ENCODE data around the gene SLC34A1.

Gene SLC34A1

GRCh38 chr5:177390363-177391300, 6.4 kb downstream of the SLC34A1 start:
- no peak for TF ChIP-seq FOXP2 (optimal IDR thresholded peaks at IDR 0.05; ENCODE audit: control extremely low read depth, extremely low read length, insufficient read depth)
- TF ChIP-seq POLR2AphosphoS5 (IDR thresholded peaks at IDR 0.05; ENCODE audit: borderline replicate concordance, low read depth, low read length): no peak
- TF ChIP-seq EZH2 (IDR thresholded peaks at IDR 0.05): no peak
- Histone ChIP-seq H3K9ac (ENCODE audit: insufficient read length) (peak overlapping the region; percentile 28), H3K4me3 (no peak overlapping the region), H3K9me3 (ENCODE audit: low read depth, low read length) (no peaks in the 10 kb centered on the region), H3K27ac (no peak overlapping the region), H3K36me3 (ENCODE audit: insufficient read depth, low read length) (no peaks in the 10 kb centered on the region)
- peak; percentile 42 for DNase-seq (ENCODE audit: low read depth, low spot score)

GRCh38 chr5:177392765-177393164, 8.5 kb downstream of the SLC34A1 start:
- Histone ChIP-seq H3K9ac (ENCODE audit: insufficient read length) (no peak overlapping the region), H3K4me3 (no peak overlapping the region), H3K36me3 (ENCODE audit: insufficient read depth, low read length) (no peaks in the 10 kb centered on the region), H3K9me3 (ENCODE audit: low read depth, low read length) (no peaks in the 10 kb centered on the region), H3K27ac (no peak overlapping the region)
- DNase-seq (ENCODE audit: low read depth, low spot score): no peak
- TF ChIP-seq EZH2 (IDR thresholded peaks at IDR 0.05): no peak
- no peak for TF ChIP-seq POLR2AphosphoS5 (IDR thresholded peaks at IDR 0.05; ENCODE audit: borderline replicate concordance, low read depth, low read length)
- TF ChIP-seq FOXP2 (optimal IDR thresholded peaks at IDR 0.05; ENCODE audit: control extremely low read depth, extremely low read length, insufficient read depth): no peak

GRCh38 chr5:177393206-177393765, 9.1 kb downstream of the SLC34A1 start:
- Histone ChIP-seq H3K9ac (ENCODE audit: insufficient read length) (no peak overlapping the region), H3K4me3 (no peak overlapping the region), H3K27ac (no peak overlapping the region), H3K36me3 (ENCODE audit: insufficient read depth, low read length) (no peaks in the 10 kb centered on the region), H3K9me3 (ENCODE audit: low read depth, low read length) (no peaks in the 10 kb centered on the region)
- no peak for DNase-seq (ENCODE audit: low read depth, low spot score)
- TF ChIP-seq EZH2 (IDR thresholded peaks at IDR 0.05) (no peak), POLR2AphosphoS5 (IDR thresholded peaks at IDR 0.05; ENCODE audit: borderline replicate concordance, low read depth, low read length) (no peak), FOXP2 (optimal IDR thresholded peaks at IDR 0.05; ENCODE audit: control extremely low read depth, extremely low read length, insufficient read depth) (no peak)

DNA sequence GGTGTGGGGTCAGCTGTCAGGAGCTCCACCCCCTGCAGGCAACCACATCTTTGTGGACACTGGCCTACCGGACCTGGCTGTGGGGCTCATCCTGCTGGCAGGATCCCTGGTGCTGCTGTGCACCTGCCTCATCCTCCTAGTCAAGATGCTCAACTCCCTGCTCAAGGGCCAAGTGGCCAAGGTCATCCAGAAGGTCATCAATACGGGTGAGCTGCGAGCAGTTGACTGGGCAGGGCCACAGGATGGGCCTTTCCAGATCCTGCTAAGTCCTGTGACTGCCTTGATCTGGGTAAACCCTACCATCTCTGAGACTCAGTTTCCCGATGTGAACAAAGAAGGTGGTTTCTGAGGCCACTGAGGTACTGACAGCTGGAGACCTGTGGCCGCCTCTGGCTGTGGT, 9.8 kb downstream of the SLC34A1 start:
- no peak overlapping the region for H3K9ac ChIP-seq (ENCODE audit: insufficient read length)
- H3K9me3 ChIP-seq (ENCODE audit: low read depth, low read length): no peaks in the 10 kb centered on the region
- no peak for DNase-seq (ENCODE audit: low read depth, low spot score)
- TF ChIP-seq FOXP2 (optimal IDR thresholded peaks at IDR 0.05; ENCODE audit: control extremely low read depth, extremely low read length, insufficient read depth): no peak
- no peak for TF ChIP-seq POLR2AphosphoS5 (IDR thresholded peaks at IDR 0.05; ENCODE audit: borderline replicate concordance, low read depth, low read length)
- TF ChIP-seq EZH2 (IDR thresholded peaks at IDR 0.05): no peak
- no peak overlapping the region for H3K4me3 ChIP-seq
- no peaks in the 10 kb centered on the region for H3K36me3 ChIP-seq (ENCODE audit: insufficient read depth, low read length)
- H3K27ac ChIP-seq: no peak overlapping the region

GRCh38 chr5:177396078-177396477, 11.8 kb downstream of the SLC34A1 start:
- no peak for TF ChIP-seq FOXP2 (optimal IDR thresholded peaks at IDR 0.05; ENCODE audit: control extremely low read depth, extremely low read length, insufficient read depth)
- TF ChIP-seq EZH2 (IDR thresholded peaks at IDR 0.05): no peak
- no peak for TF ChIP-seq POLR2AphosphoS5 (IDR thresholded peaks at IDR 0.05; ENCODE audit: borderline replicate concordance, low read depth, low read length)
- Histone ChIP-seq H3K4me3 (no peak overlapping the region), H3K9ac (ENCODE audit: insufficient read length) (no peak overlapping the region), H3K9me3 (ENCODE audit: low read depth, low read length) (no peaks in the 10 kb centered on the region), H3K36me3 (ENCODE audit: insufficient read depth, low read length) (no peaks in the 10 kb centered on the region), H3K27ac (no peak overlapping the region)
- DNase-seq (ENCODE audit: low read depth, low spot score): no peak

DNA sequence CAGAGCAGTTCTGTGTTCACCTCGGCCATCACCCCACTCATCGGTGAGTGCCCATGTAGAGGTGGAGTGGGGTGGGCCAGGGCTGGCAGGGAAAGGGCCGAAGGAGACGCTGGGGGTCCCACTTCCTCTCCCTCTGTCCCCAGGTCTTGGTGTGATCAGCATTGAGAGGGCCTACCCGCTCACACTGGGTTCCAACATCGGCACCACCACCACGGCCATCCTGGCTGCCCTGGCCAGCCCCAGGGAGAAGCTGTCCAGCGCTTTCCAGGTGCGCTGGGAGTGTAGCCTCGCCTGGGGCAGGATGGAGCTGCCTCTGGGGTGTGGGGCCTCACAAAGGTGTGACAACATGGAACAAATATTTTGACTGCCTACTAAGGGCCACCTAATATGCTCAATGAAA, 12.6 kb downstream of the SLC34A1 start:
- H3K27ac ChIP-seq: no peak overlapping the region
- H3K36me3 ChIP-seq (ENCODE audit: insufficient read depth, low read length): no peaks in the 10 kb centered on the region
- no peak for TF ChIP-seq FOXP2 (optimal IDR thresholded peaks at IDR 0.05; ENCODE audit: control extremely low read depth, extremely low read length, insufficient read depth)
- no peak for TF ChIP-seq EZH2 (IDR thresholded peaks at IDR 0.05)
- no peak for TF ChIP-seq POLR2AphosphoS5 (IDR thresholded peaks at IDR 0.05; ENCODE audit: borderline replicate concordance, low read depth, low read length)
- no peak overlapping the region for H3K9ac ChIP-seq (ENCODE audit: insufficient read length)
- no peaks in the 10 kb centered on the region for H3K9me3 ChIP-seq (ENCODE audit: low read depth, low read length)
- DNase-seq (ENCODE audit: low read depth, low spot score): no peak
- H3K4me3 ChIP-seq: no peak overlapping the region

- Histone ChIP-seq H3K4me3 (no peak overlapping the region), H3K9me3 (ENCODE audit: low read depth, low read length) (no peaks in the 10 kb centered on the region), H3K9ac (ENCODE audit: insufficient read length) (no peak overlapping the region), H3K27ac (no peak overlapping the region), H3K36me3 (ENCODE audit: insufficient read depth, low read length) (no peaks in the 10 kb centered on the region)
- DNase-seq (ENCODE audit: low read depth, low spot score): no peak
- TF ChIP-seq EZH2 (IDR thresholded peaks at IDR 0.05) (no peak), POLR2AphosphoS5 (IDR thresholded peaks at IDR 0.05; ENCODE audit: borderline replicate concordance, low read depth, low read length) (no peak), FOXP2 (optimal IDR thresholded peaks at IDR 0.05; ENCODE audit: control extremely low read depth, extremely low read length, insufficient read depth) (no peak)
These were observed 13.7 kb downstream of the SLC34A1 start for GRCh38 chr5:177397875-177398390.
